Uterus (tissue), 4 donors: ENCODE data around the gene PDE4B. TPM values are rescaled to one million over a fixed set of nuclear protein-coding genes. Genes with fewer than 3 reads are reported as not detected.

ENCODE experiments used
- DNase-seq, 2 donors: peaks; one replicate each; pipeline ENCODE4 v3.0.0-alpha.2; 2019 to 2020
- H3K27ac ChIP-seq, 2 donors: fragments of 200-600 bp; sonication (generic); 1 replicate in 1 of 2; 2 replicates in 1 of 2; pipeline ENCODE4 v1.5.1; 2016 to 2018
- H3K27me3 ChIP-seq, 2 donors: fragments of 200-600 bp; sonication (generic); one replicate each; pipeline ENCODE4 v1.5.1; 2018 to 2019; ENCODE audit warnings: control low read depth in 1 of 2
- H3K36me3 ChIP-seq, 2 donors: fragments of 200-600 bp; sonication (generic); one replicate each; pipeline ENCODE4 v1.5.1; 2019; ENCODE audit warnings: control low read depth in 1 of 2
- H3K4me1 ChIP-seq, 2 donors: fragments of 200-600 bp; sonication (generic); one replicate each; pipeline ENCODE4 v1.5.1; 2018 to 2019; ENCODE audit warnings: control low read depth in 1 of 2
- H3K4me3 ChIP-seq, 2 donors: fragments of 200-600 bp; sonication (generic); 1 replicate in 1 of 2; 2 replicates in 1 of 2; pipeline ENCODE4 v1.5.1; 2018 to 2019; ENCODE audit warnings: mild to moderate bottlenecking in 1 of 2
- H3K9me3 ChIP-seq, 2 donors: fragments of 200-600 bp; sonication (generic); one replicate each; pipeline ENCODE4 v1.5.1; 2019; ENCODE audit warnings: control low read depth in 1 of 2
- CTCF ChIP-seq, 4 experiments: fragments of 200-600 bp in 2 of 4; fragments of 450-650 bp in 2 of 4; sonication (generic) in 2 of 4; IDR thresholded peaks; one replicate each; pipeline ENCODE4 v1.5.1; 2016 to 2019; ENCODE audit warnings: antibody characterized with exemption in 4 of 4, mild to moderate bottlenecking in 2 of 4, moderate library complexity in 1 of 4
- POLR2A ChIP-seq, 2 donors: fragments of 450-650 bp; IDR thresholded peaks; one replicate each; pipeline ENCODE4 v1.6.1; 2016; ENCODE audit warnings: antibody characterized with exemption in 2 of 2, mild to moderate bottlenecking in 1 of 2, moderate library complexity in 1 of 2
- intact Hi-C: fragments of 100-400 bp; cut with DNase I; formaldehyde crosslinking; loops from one replicate; pipeline ENCODE4 v1.15.1; 2023; ENCODE audit warnings: low total_unique reads
- total RNA-seq, 4 donors: library from RNA; depleted of rRNA in 3 of 4; stranded (reverse); fragments of >200 nt in 3 of 4; gene quantifications; one replicate each; pipeline versions ENCODE4 v1.1.0 to v1.2.4, GENCODE V29; 2014 to 2023
- donor health status: DM: yes; HTN: yes; CAD: no.

PDE4B gene
- total RNA-seq, 4 donors from 2014 or later = 6.9 to 22.9 (median 17.8) TPM

GRCh38 chr1:66305927-66306326, 513.2 kb downstream of the PDE4B start:
- Histone ChIP-seq H3K4me3 (no peak overlapping the region), H3K27me3 (no peaks in the 10 kb centered on the region), H3K36me3 (no peaks in the 10 kb centered on the region), H3K4me1 (no peaks in the 10 kb centered on the region), H3K27ac (no peak overlapping the region), H3K9me3 (no peaks in the 10 kb centered on the region)
- DNase-seq = no peak
- TF ChIP-seq POLR2A (IDR thresholded peaks at IDR 0.05) = no peak
- intact Hi-C loops = no loop called here

GRCh38 chr1:66309006-66309741, 516.5 kb downstream of the PDE4B start:
- no peak for TF ChIP-seq CTCF (IDR thresholded peaks at IDR 0.05)
- no peak for TF ChIP-seq POLR2A (IDR thresholded peaks at IDR 0.05)
- no peaks in the 10 kb centered on the region for H3K36me3 ChIP-seq
- H3K27me3 ChIP-seq = no peaks in the 10 kb centered on the region
- no peak for DNase-seq
- H3K4me3 ChIP-seq = no peak overlapping the region
- no peak overlapping the region for H3K27ac ChIP-seq
- H3K9me3 ChIP-seq = no peaks in the 10 kb centered on the region
- intact Hi-C loops = no loop called here
- no peaks in the 10 kb centered on the region for H3K4me1 ChIP-seq

GRCh38 chr1:66311092-66311491, 518.4 kb downstream of the PDE4B start:
- Histone ChIP-seq H3K27ac (no peak overlapping the region), H3K9me3 (no peaks in the 10 kb centered on the region), H3K4me1 (no peaks in the 10 kb centered on the region), H3K27me3 (no peaks in the 10 kb centered on the region), H3K4me3 (no peak overlapping the region), H3K36me3 (no peaks in the 10 kb centered on the region)
- TF ChIP-seq CTCF (IDR thresholded peaks at IDR 0.05) (no peak), POLR2A (IDR thresholded peaks at IDR 0.05) (no peak)
- no peak for DNase-seq
- intact Hi-C loops = no loop called here

GRCh38 chr1:66311628-66312027, 518.9 kb downstream of the PDE4B start:
- H3K4me1 ChIP-seq = no peaks in the 10 kb centered on the region
- H3K36me3 ChIP-seq = no peaks in the 10 kb centered on the region
- no peaks in the 10 kb centered on the region for H3K9me3 ChIP-seq
- intact Hi-C loops = no loop called here
- H3K27ac ChIP-seq = no peak overlapping the region
- no peak for DNase-seq
- TF ChIP-seq POLR2A (IDR thresholded peaks at IDR 0.05) (no peak), CTCF (IDR thresholded peaks at IDR 0.05) (no peak)
- H3K4me3 ChIP-seq = no peak overlapping the region
- H3K27me3 ChIP-seq = no peaks in the 10 kb centered on the region

- no peak overlapping the region for H3K4me3 ChIP-seq
- H3K36me3 ChIP-seq = no peaks in the 10 kb centered on the region
- no peaks in the 10 kb centered on the region for H3K4me1 ChIP-seq
- no peak for DNase-seq
- no peaks in the 10 kb centered on the region for H3K27me3 ChIP-seq
- intact Hi-C loops = no loop called here
- no peak for TF ChIP-seq CTCF (IDR thresholded peaks at IDR 0.05)
- TF ChIP-seq POLR2A (IDR thresholded peaks at IDR 0.05) = no peak
- no peaks in the 10 kb centered on the region for H3K9me3 ChIP-seq
- no peak overlapping the region for H3K27ac ChIP-seq
These were observed 519.7 kb downstream of the PDE4B start for GRCh38 chr1:66312271-66312990.
